WTC11 (cell line): ENCODE results near the gene SMIM3. TPM values are rescaled to one million over a fixed set of nuclear protein-coding genes. Genes with fewer than 3 reads are reported as not detected.

Experiments
- ATAC-seq: fragments of 200-7000 bp; cut with Tn5 transposase; 2 replicates; pipeline ENCODE4 v1.10.0; 2021; ENCODE audit warnings: mild to moderate bottlenecking, moderate library complexity
- CTCF ChIA-PET: fragments of 300-600 bp; sonication (Branson Sonifier 250); formaldehyde crosslinking; loops from one replicate; lab custom pipeline; 2021; ENCODE audit warnings: antibody characterized with exemption; lab: Charles Lee
- POLR2A ChIA-PET: fragments of 350-600 bp; sonication (Branson Sonifier 250); formaldehyde crosslinking; loops from one replicate; lab custom pipeline; 2021; ENCODE audit warnings: antibody characterized with exemption; lab: Charles Lee
- DNase-seq: peaks from one replicate; pipeline ENCODE4 v3.0.0; 2021; ENCODE audit warnings: low spot score
- H3K27ac Mint-ChIP-seq: 2 replicates; pipeline ENCODE4 v1.8.0; 2021; ENCODE audit warnings: mixed read lengths
- H3K27me3 Mint-ChIP-seq: 2 replicates; pipeline ENCODE4 v1.8.0; 2021; ENCODE audit warnings: low read depth, mild to moderate bottlenecking, moderate library complexity, mixed read lengths
- H3K36me3 Mint-ChIP-seq: 2 replicates; pipeline ENCODE4 v1.8.0; 2021; ENCODE audit warnings: mixed read lengths
- H3K4me1 Mint-ChIP-seq: 2 replicates; pipeline ENCODE4 v1.8.0; 2022; ENCODE audit warnings: mixed read lengths
- H3K4me3 Mint-ChIP-seq: 2 replicates; pipeline ENCODE4 v1.8.0; 2021; ENCODE audit warnings: mild to moderate bottlenecking, moderate library complexity, mixed read lengths
- H3K9me3 Mint-ChIP-seq: 2 replicates; pipeline ENCODE4 v1.8.0; 2021; ENCODE audit warnings: mixed read lengths
- AFF4 ChIP-seq: sonication (generic); formaldehyde crosslinking; IDR thresholded peaks from 2 replicates; pipeline ENCODE4 v1.8.1; 2023; ENCODE audit warnings: mild to moderate bottlenecking, missing genetic modification reagents, borderline replicate concordance
- ARID4B ChIP-seq: sonication (generic); formaldehyde crosslinking; IDR thresholded peaks from 2 replicates; pipeline ENCODE4 v1.8.0; 2023; ENCODE audit warnings: missing genetic modification reagents, mild to moderate bottlenecking, borderline replicate concordance
- E2F1 ChIP-seq: sonication (generic); formaldehyde crosslinking; IDR thresholded peaks from 2 replicates; pipeline ENCODE4 v1.8.0; 2022; ENCODE audit warnings: mild to moderate bottlenecking, missing genetic modification reagents
- E2F4 ChIP-seq: sonication (generic); formaldehyde crosslinking; IDR thresholded peaks from 2 replicates; pipeline ENCODE4 v1.8.1; 2022; ENCODE audit warnings: low read depth, mild to moderate bottlenecking, moderate library complexity, missing genetic modification reagents, borderline replicate concordance
- ETV6 ChIP-seq: sonication (generic); formaldehyde crosslinking; IDR thresholded peaks from 2 replicates; pipeline ENCODE4 v1.8.1; 2022; ENCODE audit warnings: mild to moderate bottlenecking, missing genetic modification reagents
- FOXJ3 ChIP-seq: sonication (generic); formaldehyde crosslinking; IDR thresholded peaks from 2 replicates; pipeline ENCODE4 v1.9.0; 2021; ENCODE audit warnings: missing genetic modification reagents, mild to moderate bottlenecking, borderline replicate concordance
- JAZF1 ChIP-seq: fragments of 250-450 bp; sonication (Bioruptor Pico); IDR thresholded peaks from 2 replicates; pipeline ENCODE4 v1.9.0; 2021; ENCODE audit warnings: moderate library complexity, mild to moderate bottlenecking, inconsistent platforms
- NFATC4 ChIP-seq: fragments of 250-450 bp; sonication (Bioruptor Pico); IDR thresholded peaks from 2 replicates; pipeline ENCODE4 v1.9.0; 2021; ENCODE audit warnings: mild to moderate bottlenecking
- SP1 ChIP-seq: sonication (generic); formaldehyde crosslinking; conservative IDR thresholded peaks from 2 replicates; pipeline ENCODE4 v1.8.1; 2022; ENCODE audit warnings: missing genetic modification reagents
- USF1 ChIP-seq: sonication (generic); formaldehyde crosslinking; IDR thresholded peaks from 2 replicates; pipeline ENCODE4 v1.8.0; 2022; ENCODE audit warnings: mild to moderate bottlenecking, missing genetic modification reagents
- ZBTB43 ChIP-seq: sonication (generic); formaldehyde crosslinking; IDR thresholded peaks from 2 replicates; pipeline ENCODE4 v1.8.1; 2023; ENCODE audit warnings: mild to moderate bottlenecking, missing genetic modification reagents
- ZMAT4 ChIP-seq: fragments of 250-450 bp; sonication (Bioruptor Pico); IDR thresholded peaks from 2 replicates; pipeline ENCODE4 v1.9.0; 2021; ENCODE audit warnings: mild to moderate bottlenecking
- ZNF219 ChIP-seq: sonication (generic); formaldehyde crosslinking; IDR thresholded peaks from 2 replicates; pipeline ENCODE4 v1.8.0; 2023; ENCODE audit warnings: missing genetic modification reagents, mild to moderate bottlenecking, borderline replicate concordance
- ZNF317 ChIP-seq: sonication (generic); formaldehyde crosslinking; IDR thresholded peaks from 2 replicates; pipeline ENCODE4 v1.8.1; 2023; ENCODE audit warnings: low read depth, mild to moderate bottlenecking, moderate library complexity, missing genetic modification reagents, borderline replicate concordance
- ZNF423 ChIP-seq: fragments of 250-450 bp; sonication (Bioruptor Pico); IDR thresholded peaks from 2 replicates; pipeline ENCODE4 v2.1.2; 2022; ENCODE audit warnings: mild to moderate bottlenecking, moderate library complexity
- ZNF532 ChIP-seq: fragments of 250-450 bp; sonication (Bioruptor Pico); IDR thresholded peaks from 2 replicates; pipeline ENCODE4 v1.9.0; 2021; ENCODE audit warnings: mild to moderate bottlenecking, borderline replicate concordance
- ZSCAN18 ChIP-seq: fragments of 250-450 bp; sonication (Bioruptor Pico); IDR thresholded peaks from 2 replicates; pipeline ENCODE4 v2.1.2; 2022; ENCODE audit warnings: mild to moderate bottlenecking, moderate library complexity
- total RNA-seq: library from RNA; stranded (reverse); gene quantifications from 3 replicates; pipeline ENCODE4 v1.2.3, GENCODE V29; 2021

The SMIM3 gene
- total RNA-seq, 1 experiment from 2014 or later: 14.1 TPM

- H3K27me3 Mint-ChIP-seq: peaks cover 11% of the 10 kb centered on the region
- DNase-seq (no peak), ATAC-seq (no peak)
- ChIA-PET CTCF (interaction anchor here (1.0 to 1.7 kb wide), 3 partner anchors 18 to 223 kb away, joined by 3 to 8 read pairs (median 4); partner anchors contain the start of gene RBM22), POLR2A (no interaction called here)
- H3K27ac Mint-ChIP-seq: peak overlapping the region; percentile 60
- peaks cover 12% of the 10 kb centered on the region for H3K36me3 Mint-ChIP-seq
- H3K4me3 Mint-ChIP-seq: no peak overlapping the region
- no peak for TF ChIP-seq ZNF532 (CRISPR knock-in tag)
- no peak for TF ChIP-seq NFATC4
- TF ChIP-seq ZNF423: no peak
- no peak for TF ChIP-seq FOXJ3 (CRISPR knock-in tag)
- no peak for TF ChIP-seq ETV6 (CRISPR knock-in tag)
- no peak for TF ChIP-seq ZNF219
- TF ChIP-seq ZBTB43: no peak
- TF ChIP-seq E2F1 (CRISPR knock-in tag): no peak
- TF ChIP-seq ZMAT4 (CRISPR knock-in tag): no peak
- TF ChIP-seq AFF4 (CRISPR knock-in tag): no peak
- TF ChIP-seq USF1 (CRISPR knock-in tag): no peak
- no peak for TF ChIP-seq ZSCAN18 (CRISPR knock-in tag)
- TF ChIP-seq SP1: no peak
- no peak for TF ChIP-seq E2F4 (CRISPR knock-in tag)
- no peak for TF ChIP-seq ARID4B (CRISPR knock-in tag)
- TF ChIP-seq ZNF317: no peak
- TF ChIP-seq JAZF1: no peak
- H3K4me1 Mint-ChIP-seq: peaks cover 61% of the 10 kb centered on the region
- peaks cover 6% of the 10 kb centered on the region for H3K9me3 Mint-ChIP-seq
These were observed 4.3 kb downstream of the SMIM3 start for GRCh38 chr5:150782850-150783249.
